ENCODE measurements around the gene NOL7.

Gene NOL7

GRCh38 chr6:13660273-13660672 is 45.1 kb downstream of the NOL7 start:
- no peak for DNase-seq

GRCh38 chr6:13660893-13661292 is 45.8 kb downstream of the NOL7 start:
- DNase-seq = no peak

- no peak for DNase-seq
Measured at GRCh38 chr6:13661647-13662046, 46.5 kb downstream of the NOL7 start.

GRCh38 chr6:13662651-13663334 is 47.7 kb downstream of the NOL7 start:
- no peak for DNase-seq

GRCh38 chr6:13663986-13664385 is 48.9 kb downstream of the NOL7 start:
- DNase-seq = no peak

- DNase-seq = no peak
Measured at GRCh38 chr6:13664703-13665352, 49.7 kb downstream of the NOL7 start.

- DNase-seq = no peak
Measured at GRCh38 chr6:13666194-13667105, 51.3 kb downstream of the NOL7 start.

- DNase-seq = no peak
Measured at GRCh38 chr6:13667655-13668054, 52.5 kb downstream of the NOL7 start.

GRCh38 chr6:13668291-13668928 is 53.3 kb downstream of the NOL7 start:
- DNase-seq = no peak

GRCh38 chr6:13669476-13669875 is 54.3 kb downstream of the NOL7 start:
- no peak for DNase-seq
